Esophagus squamous epithelium (tissue), 5 donors: ENCODE data around the gene PIGP. TPM values are rescaled to one million over a fixed set of nuclear protein-coding genes. Genes with fewer than 3 reads are reported as not detected.
A peak's percentile ranks its signal among the peaks of the same experiment; 100 is the strongest.

Source experiments
- DNase-seq: peaks from one replicate; lab custom pipeline; 2025; lab: John Stamatoyannopoulos, UW
- H3K27ac ChIP-seq, 4 donors: fragments of 200-600 bp; sonication (generic); one replicate each; pipeline ENCODE4 v1.5.1; 2016 to 2019; ENCODE audit warnings: mild to moderate bottlenecking in 1 of 4
- H3K27me3 ChIP-seq, 4 donors: fragments of 200-600 bp; sonication (generic); 1 replicate in 3 of 4; 2 replicates in 1 of 4; pipeline versions ENCODE4 v1.5.1 to v1.6.0; 2017 to 2021; ENCODE audit warnings: antibody characterized with exemption in 1 of 4
- H3K36me3 ChIP-seq, 3 donors: fragments of 200-600 bp; sonication (generic); one replicate each; pipeline ENCODE4 v1.5.1; 2016 to 2019
- H3K4me1 ChIP-seq, 3 donors: fragments of 200-600 bp; sonication (generic); one replicate each; pipeline ENCODE4 v1.5.1; 2017 to 2019
- H3K4me3 ChIP-seq, 4 donors: fragments of 200-600 bp; sonication (generic); 1 replicate in 3 of 4; 2 replicates in 1 of 4; pipeline ENCODE4 v1.5.1; 2016 to 2019; ENCODE audit warnings: mild to moderate bottlenecking in 2 of 4, moderate library complexity in 1 of 4
- H3K9me3 ChIP-seq, 3 donors: fragments of 200-600 bp; sonication (generic); one replicate each; pipeline ENCODE4 v1.5.1; 2016 to 2019
- CTCF ChIP-seq, 6 experiments: fragments of 450-650 bp in 4 of 6; fragments of 200-600 bp in 2 of 6; sonication (generic) in 2 of 6; IDR thresholded peaks; one replicate each; pipeline ENCODE4 v1.5.1; 2016 to 2019; ENCODE audit warnings: antibody characterized with exemption in 6 of 6, mild to moderate bottlenecking in 4 of 6, moderate library complexity in 4 of 6
- POLR2A ChIP-seq, 4 donors: fragments of 450-650 bp; IDR thresholded peaks; one replicate each; pipeline ENCODE4 v1.6.1; 2017; ENCODE audit warnings: antibody characterized with exemption in 4 of 4, mild to moderate bottlenecking in 4 of 4, moderate library complexity in 3 of 4
- WGBS, 2 donors: methylation state at CpG; one replicate each; pipeline ENCODE4 v1.1.5; 2018; 5-methylcytosine and 5-hydroxymethylcytosine counted together
- intact Hi-C: fragments of 100-400 bp; cut with DNase I; formaldehyde crosslinking; loops from one replicate; pipeline ENCODE4 v1.15.0; 2022
- total RNA-seq, 4 donors: library from RNA; depleted of rRNA; stranded (reverse); fragments of >200 nt; gene quantifications; one replicate each; pipeline ENCODE4 v1.1.0, GENCODE V29; 2016
- donor health status: DM: yes; HTN: yes; CAD: no.

The PIGP gene
- total RNA-seq, 4 donors from 2014 or later: 9.0 to 15.4 (median 11.4) TPM

- Histone ChIP-seq H3K36me3 (peaks cover 0 to 67% (median 0%) of the 10 kb centered on the region in 3 donors), H3K4me1 (no peaks in the 10 kb centered on the region), H3K27ac (no peak overlapping the region), H3K27me3 (no peaks in the 10 kb centered on the region), H3K4me3 (no peak overlapping the region), H3K9me3 (no peaks in the 10 kb centered on the region)
- TF ChIP-seq CTCF (IDR thresholded peaks at IDR 0.05) (no peak), POLR2A (IDR thresholded peaks at IDR 0.05) (no peak)
- no peak for DNase-seq
- intact Hi-C loops: no loop called here
These were observed 21.1 kb upstream of the PIGP start for GRCh38 chr21:37093977-37094376.

GRCh38 chr21:37088186-37088735, 15.4 kb upstream of the PIGP start:
- H3K4me3 ChIP-seq: no peak overlapping the region
- no peak overlapping the region for H3K27ac ChIP-seq
- no peaks in the 10 kb centered on the region for H3K27me3 ChIP-seq
- no peak for DNase-seq
- peaks cover 0 to 32% (median 0%) of the 10 kb centered on the region in 3 donors for H3K36me3 ChIP-seq
- WGBS, 2 donors: 70 to 75% methylated on average over 5 of the region's 5 CpGs
- intact Hi-C loops: no loop called here
- TF ChIP-seq CTCF (IDR thresholded peaks at IDR 0.05): no peak
- no peak for TF ChIP-seq POLR2A (IDR thresholded peaks at IDR 0.05)
- no peaks in the 10 kb centered on the region for H3K9me3 ChIP-seq
- H3K4me1 ChIP-seq: peaks cover 0 to 10% (median 0%) of the 10 kb centered on the region in 3 donors

GRCh38 chr21:37087188-37087587, 14.3 kb upstream of the PIGP start:
- Histone ChIP-seq H3K4me1 (peaks cover 0 to 19% (median 0%) of the 10 kb centered on the region in 3 donors), H3K27ac (no peak overlapping the region), H3K9me3 (no peaks in the 10 kb centered on the region), H3K36me3 (peaks cover 0 to 32% (median 0%) of the 10 kb centered on the region in 3 donors), H3K27me3 (no peaks in the 10 kb centered on the region), H3K4me3 (no peak overlapping the region)
- TF ChIP-seq CTCF (IDR thresholded peaks at IDR 0.05) (peak in 4 of 6 experiments; percentile 14 to 50 (median 28)), POLR2A (IDR thresholded peaks at IDR 0.05) (no peak)
- intact Hi-C loops: no loop called here
- no peak for DNase-seq
- WGBS, 2 donors: 40 to 47% methylated on average over 5 of the region's 5 CpGs

- H3K36me3 ChIP-seq: peaks cover 0 to 24% (median 0%) of the 10 kb centered on the region in 3 donors
- no peak overlapping the region for H3K4me3 ChIP-seq
- no peaks in the 10 kb centered on the region for H3K27me3 ChIP-seq
- H3K27ac ChIP-seq: no peak overlapping the region
- peaks cover 0 to 19% (median 0%) of the 10 kb centered on the region in 3 donors for H3K4me1 ChIP-seq
- intact Hi-C loops: no loop called here
- 72 to 82% methylated on average over 3 of the region's 3 CpGs for WGBS, 2 donors
- no peak for TF ChIP-seq CTCF (IDR thresholded peaks at IDR 0.05)
- TF ChIP-seq POLR2A (IDR thresholded peaks at IDR 0.05): no peak
- DNase-seq: no peak
- H3K9me3 ChIP-seq: no peaks in the 10 kb centered on the region
These were observed 12.9 kb upstream of the PIGP start for GRCh38 chr21:37085726-37086125.

GRCh38 chr21:37082856-37083528, 10.1 kb upstream of the PIGP start:
- H3K27me3 ChIP-seq: no peaks in the 10 kb centered on the region
- H3K27ac ChIP-seq: no peak overlapping the region
- no peak for DNase-seq
- intact Hi-C loops: no loop called here
- no peaks in the 10 kb centered on the region for H3K9me3 ChIP-seq
- peaks cover 0 to 2% (median 0%) of the 10 kb centered on the region in 3 donors for H3K36me3 ChIP-seq
- no peak for TF ChIP-seq CTCF (IDR thresholded peaks at IDR 0.05)
- TF ChIP-seq POLR2A (IDR thresholded peaks at IDR 0.05): no peak
- peaks cover 0 to 19% (median 0%) of the 10 kb centered on the region in 3 donors for H3K4me1 ChIP-seq
- no peak overlapping the region for H3K4me3 ChIP-seq
